GM12878 (cell line): Measurements from ENCODE around the gene PTBP3. TPM values are rescaled to one million over a fixed set of nuclear protein-coding genes. Genes with fewer than 3 reads are reported as not detected.
"Not testable (repeated sequence)": the region's sequence is repeated elsewhere in the genome, so short reads cannot be mapped to it uniquely, and the experiment has no call there.

ENCODE experiments used
- ATAC-seq: fragments of 200-7000 bp; cut with Tn5 transposase; 3 replicates; pipeline ENCODE4 v1.9.1; 2020; ENCODE audit warnings: mild to moderate bottlenecking, moderate library complexity
- BruUV-seq: library from RNA; stranded (reverse); fragments of 400-500 nt; replicated peaks from 2 replicates; lab custom pipeline; 2021; lab: Mats Ljungman, UMichigan
- CTCF ChIA-PET: fragments of 300-600 bp; sonication (Branson Sonifier 250); formaldehyde crosslinking; extraction: SDS; loops from one replicate; lab custom pipeline; 2021; ENCODE audit warnings: inconsistent platforms; lab: Yijun Ruan, JAX
- POLR2A ChIA-PET: fragments of 350-600 bp; formaldehyde crosslinking; extraction: SDS; loops from one replicate; lab custom pipeline; 2021; ENCODE audit warnings: inconsistent platforms; lab: Charles Lee
- RAD21 ChIA-PET: fragments of 300-600 bp; sonication (Branson Sonifier 250); formaldehyde crosslinking; loops from one replicate; lab custom pipeline; 2023; ENCODE audit warnings: antibody characterized with exemption; ENCODE audit not compliant: unreplicated experiment; lab: Charles Lee
- SMC1A ChIA-PET: fragments of 300-600 bp; sonication (Branson Sonifier 250); formaldehyde crosslinking; loops from one replicate; lab custom pipeline; 2023; ENCODE audit not compliant: unreplicated experiment, uncharacterized antibody; lab: Charles Lee
- DNase-seq: peaks from one replicate; pipeline ENCODE4 v3.0.0-alpha.2; 2011; ENCODE audit warnings: low read depth, low spot score
- FAIRE-seq: peaks from 3 replicates; lab custom pipeline; 2011; peaks lifted over from hg19 to GRCh38; lab: Jason Lieb, UNC
- H2AFZ ChIP-seq: 2 replicates; pipeline ENCODE4 v1.6.0; 2011; ENCODE audit warnings: low read depth, low read length, control low read depth; ENCODE audit not compliant: control insufficient read depth
- H3K27ac ChIP-seq: 2 replicates; pipeline ENCODE4 v1.5.1; 2011; ENCODE audit warnings: control low read depth; ENCODE audit not compliant: control insufficient read depth, insufficient read depth
- H3K27me3 ChIP-seq, 2 experiments: replicated peaks in 1 of 2; 2 replicates each; pipeline versions ENCODE4 v1.6.0 to v1.6.1; 2011; ENCODE audit warnings: low read length in 1 of 2; ENCODE audit not compliant: control insufficient read depth in 2 of 2, insufficient read depth in 2 of 2
- H3K36me3 ChIP-seq, 2 experiments: 2 replicates each; pipeline ENCODE4 v1.5.1; 2011; ENCODE audit warnings: low read length in 1 of 2; ENCODE audit not compliant: control insufficient read depth in 2 of 2, insufficient read depth in 2 of 2
- H3K4me1 ChIP-seq: 2 replicates; pipeline ENCODE4 v1.6.1; 2011; ENCODE audit warnings: mild to moderate bottlenecking, low read length, moderate library complexity, mixed read lengths; ENCODE audit not compliant: control insufficient read depth, insufficient read depth
- H3K4me2 ChIP-seq: 2 replicates; pipeline ENCODE4 v1.6.0; 2011; ENCODE audit warnings: control low read depth; ENCODE audit not compliant: control insufficient read depth, insufficient read depth
- H3K4me3 ChIP-seq: fragments of 200-600 bp; sonication (generic); 2 replicates; pipeline ENCODE4 v1.5.1; 2016
- H3K79me2 ChIP-seq: 2 replicates; pipeline ENCODE4 v1.6.0; 2011; ENCODE audit warnings: low read length; ENCODE audit not compliant: control insufficient read depth, insufficient read depth
- H3K9ac ChIP-seq: 2 replicates; pipeline ENCODE4 v1.8.0; 2011; ENCODE audit warnings: low read length, control low read depth, mixed read lengths; ENCODE audit not compliant: control insufficient read depth, insufficient read depth
- H3K9me3 ChIP-seq: replicated peaks from 3 replicates; pipeline ENCODE4 v1.5.1; 2011; ENCODE audit warnings: mild to moderate bottlenecking, low read length; ENCODE audit not compliant: control insufficient read depth, insufficient read depth
- H4K20me1 ChIP-seq: 2 replicates; pipeline ENCODE4 v1.6.0; 2011; ENCODE audit not compliant: control insufficient read depth, insufficient read depth
- ESRRA ChIP-seq: IDR thresholded peaks from 2 replicates; pipeline ENCODE4 v1.6.1; 2012; ENCODE audit warnings: mild to moderate bottlenecking, low read length, improper control_type of control experiment
- KAT2A ChIP-seq: conservative IDR thresholded peaks from 2 replicates; pipeline ENCODE4 v1.6.1; 2011; ENCODE audit warnings: low read depth, low read length; ENCODE audit not compliant: control insufficient read depth
- RAD21 ChIP-seq: IDR thresholded peaks from 2 replicates; pipeline ENCODE4 v1.6.1; 2011; ENCODE audit warnings: mild to moderate bottlenecking, low read depth, low read length, moderate library complexity; ENCODE audit not compliant: insufficient read depth
- RAD51 ChIP-seq: fragments of 450-650 bp; IDR thresholded peaks from 2 replicates; pipeline ENCODE4 v1.6.1; 2016; ENCODE audit warnings: moderate library complexity, mild to moderate bottlenecking, inconsistent platforms
- SIN3A ChIP-seq: IDR thresholded peaks from 2 replicates; pipeline ENCODE4 v1.6.1; 2012; ENCODE audit warnings: low read depth, low read length, improper control_type of control experiment
- ZBTB11 ChIP-seq: fragments of 450-650 bp; formaldehyde crosslinking; IDR thresholded peaks from 2 replicates; pipeline ENCODE4 v1.5.0; 2022; ENCODE audit warnings: mild to moderate bottlenecking, missing genetic modification characterization
- ZNF384 ChIP-seq: IDR thresholded peaks from 2 replicates; pipeline ENCODE4 v1.6.1; 2012; ENCODE audit warnings: low read depth, mild to moderate bottlenecking, low read length, improper control_type of control experiment, borderline replicate concordance
- WGBS: methylation state at CpG from one replicate; pipeline ENCODE4 v1.1.6; 2016; ENCODE audit warnings: low lambda C conversion rate; ENCODE audit not compliant: insufficient replicate concordance, insufficient coverage; ENCODE audit errors: missing lambda C conversion rate; 5-methylcytosine and 5-hydroxymethylcytosine counted together
- in situ Hi-C: fragments of 300-500 bp; cut with MboI; formaldehyde crosslinking; loops from 9 replicates; pipeline ENCODE4 v1.14.3; 2018; ENCODE audit warnings: mixed read lengths
- intact Hi-C: fragments of 100-400 bp; cut with micrococcal nuclease; formaldehyde crosslinking; loops from one replicate; pipeline ENCODE4 v1.14.2; 2022; ENCODE audit not compliant: unreplicated experiment
- polyA plus RNA-seq, 11 experiments: library from polyadenylated mRNA; depleted of rRNA in 4 of 11; unstranded in 6 of 11; stranded (reverse) in 5 of 11; fragments of >200 nt; fragmentation: Nextera tagmentation in 4 of 11; fragmentation: Illumina TruSeq in 1 of 11; extraction: Ambion mirVana in 4 of 11; extraction: Trizol in 1 of 11; gene quantifications; 1 replicate in 1 of 11; 2 replicates in 10 of 11; pipeline versions ENCODE4 v1.2.1 to v1.2.3, GENCODE V29; 2011 to 2016; ENCODE audit warnings: inconsistent platforms in 2 of 11, missing spikeins in 2 of 11, low read depth in 1 of 11
- total RNA-seq, 4 experiments: library from RNA; depleted of rRNA in 3 of 4; stranded (reverse); fragments of >200 nt in 3 of 4; fragmentation: Illumina TruSeq in 1 of 4; extraction: Trizol in 1 of 4; gene quantifications; 2 replicates each; pipeline versions ENCODE4 v1.2.1 to v1.2.3, GENCODE V29; 2013 to 2021

The PTBP3 gene
- total and polyA plus RNA-seq, 10 of the 15 experiments (the other 5 are each of a cell fraction or from before 2014, with no cell fraction given): 12.5 to 104 (median 52.7) TPM

DNA sequence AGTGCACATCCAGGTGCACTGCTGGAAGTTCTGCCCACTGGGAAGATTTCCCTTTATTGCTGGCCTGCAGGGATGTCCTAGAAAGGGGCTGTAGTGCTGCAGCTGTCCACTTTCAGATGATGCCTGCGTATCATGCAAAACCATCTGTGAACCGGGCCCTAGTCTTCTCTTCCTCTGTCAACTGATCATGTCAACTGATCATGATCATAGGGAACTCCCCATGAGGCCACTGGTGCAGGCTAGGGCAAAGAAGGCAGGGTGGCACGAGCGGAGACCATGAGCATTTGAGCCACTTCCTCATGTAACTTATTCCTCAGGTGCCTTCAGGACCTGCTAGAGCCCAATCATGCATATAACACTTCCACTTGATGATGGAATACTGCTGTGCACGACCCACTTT, 41.9 kb upstream of the PTBP3 start:
- in situ Hi-C loops: no loop called here
- no TSS peak for BruUV-seq
- FAIRE-seq (no peak), ATAC-seq (no peak), DNase-seq (no peak)
- no peak overlapping the region for H3K9ac ChIP-seq
- TF ChIP-seq RAD51: no peak
- TF ChIP-seq KAT2A: no peak
- no peak for TF ChIP-seq RAD21
- no peak for TF ChIP-seq ZBTB11
- TF ChIP-seq SIN3A: no peak
- no peak for TF ChIP-seq ZNF384
- no peak for TF ChIP-seq ESRRA
- H3K4me2 ChIP-seq: no peak overlapping the region
- H3K36me3 ChIP-seq: no peaks in the 10 kb centered on the region
- WGBS: 87% methylated on average over 5 of the region's 5 CpGs
- intact Hi-C loops: loop anchor here (5.0 to 10.0 kb wide), 4 partner anchors 43 to 432 kb away; partner anchors contain the start of genes INIP and PTBP3
- H3K27ac ChIP-seq: no peak overlapping the region
- H2AFZ ChIP-seq: no peak overlapping the region
- no peaks in the 10 kb centered on the region; the same call in 1 of the 3 replicates for H3K9me3 ChIP-seq
- H3K79me2 ChIP-seq: peaks cover 8% of the 10 kb centered on the region
- ChIA-PET POLR2A (no interaction called here), SMC1A (interaction anchor here (0.6 to 0.7 kb wide), 2 partner anchors 16 to 126 kb away, joined by 3 read pairs; no protein-coding TSS in a partner anchor), CTCF (no interaction called here), RAD21 (no interaction called here)
- H3K27me3 ChIP-seq: no peaks in the 10 kb centered on the region
- H3K4me1 ChIP-seq: peaks cover 4% of the 10 kb centered on the region
- H4K20me1 ChIP-seq: no peaks in the 10 kb centered on the region
- H3K4me3 ChIP-seq: no peak overlapping the region

- H3K4me3 ChIP-seq, H3K4me2 ChIP-seq, H2AFZ ChIP-seq, ATAC-seq, H3K9ac ChIP-seq, H3K79me2 ChIP-seq, in situ Hi-C loops, RAD21 ChIA-PET, H4K20me1 ChIP-seq, H3K27ac ChIP-seq, H3K27me3 ChIP-seq, H3K9me3 ChIP-seq, DNase-seq, H3K36me3 ChIP-seq, POLR2A ChIA-PET, BruUV-seq, H3K4me1 ChIP-seq, FAIRE-seq: not testable (repeated sequence)
- CTCF ChIA-PET: interaction anchor here (0.6 kb wide), 1 partner anchor 413 kb away, joined by 4 read pairs; no protein-coding TSS in a partner anchor
- SMC1A ChIA-PET: interaction anchor here (1.6 kb wide), 1 partner anchor 10 kb away, joined by 3 read pairs; no protein-coding TSS in a partner anchor
- intact Hi-C loops: loop anchor here (10.0 kb wide), 1 partner anchor 61 kb away; no protein-coding TSS in a partner anchor
- 100% methylated on average over 2 of the region's 2 CpGs for WGBS
Observed at GRCh38 chr9:112374232-112374631, 40.8 kb upstream of the PTBP3 start.
